ENCODE results near the gene GSG1L.
"Not testable (repeated sequence)": the region's sequence is repeated elsewhere in the genome, so short reads cannot be mapped to it uniquely, and the experiment has no call there.

GSG1L gene

GRCh38 chr16:27980919-27981700 is 82.4 kb downstream of the GSG1L start:
- no peak overlapping the region for H3K27ac ChIP-seq
- DNase-seq: no peak
- no peaks in the 10 kb centered on the region for H3K27me3 ChIP-seq (ENCODE audit: insufficient read depth, low read depth, severe bottlenecking)
- H3K9me3 ChIP-seq (ENCODE audit: severe bottlenecking): peaks cover 4% of the 10 kb centered on the region
- no peak overlapping the region for H3K4me3 ChIP-seq (ENCODE audit: low read depth, low read length)
- TF ChIP-seq, protein P1, sequence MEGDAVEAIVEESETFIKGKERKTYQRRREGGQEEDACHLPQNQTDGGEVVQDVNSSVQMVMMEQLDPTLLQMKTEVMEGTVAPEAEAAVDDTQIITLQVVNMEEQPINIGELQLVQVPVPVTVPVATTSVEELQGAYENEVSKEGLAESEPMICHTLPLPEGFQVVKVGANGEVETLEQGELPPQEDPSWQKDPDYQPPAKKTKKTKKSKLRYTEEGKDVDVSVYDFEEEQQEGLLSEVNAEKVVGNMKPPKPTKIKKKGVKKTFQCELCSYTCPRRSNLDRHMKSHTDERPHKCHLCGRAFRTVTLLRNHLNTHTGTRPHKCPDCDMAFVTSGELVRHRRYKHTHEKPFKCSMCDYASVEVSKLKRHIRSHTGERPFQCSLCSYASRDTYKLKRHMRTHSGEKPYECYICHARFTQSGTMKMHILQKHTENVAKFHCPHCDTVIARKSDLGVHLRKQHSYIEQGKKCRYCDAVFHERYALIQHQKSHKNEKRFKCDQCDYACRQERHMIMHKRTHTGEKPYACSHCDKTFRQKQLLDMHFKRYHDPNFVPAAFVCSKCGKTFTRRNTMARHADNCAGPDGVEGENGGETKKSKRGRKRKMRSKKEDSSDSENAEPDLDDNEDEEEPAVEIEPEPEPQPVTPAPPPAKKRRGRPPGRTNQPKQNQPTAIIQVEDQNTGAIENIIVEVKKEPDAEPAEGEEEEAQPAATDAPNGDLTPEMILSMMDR (IDR thresholded peaks at IDR 0.05; ENCODE audit: low read depth, low read length): no peak
- H3K36me3 ChIP-seq: no peaks in the 10 kb centered on the region

- TF ChIP-seq, protein P1 (IDR thresholded peaks at IDR 0.05; ENCODE audit: low read depth, low read length): peak; percentile 19; the same call in 1 of the 2 replicates
- H3K27ac ChIP-seq: no peak overlapping the region
- peaks cover 4% of the 10 kb centered on the region for H3K9me3 ChIP-seq (ENCODE audit: severe bottlenecking)
- no peaks in the 10 kb centered on the region for H3K27me3 ChIP-seq (ENCODE audit: insufficient read depth, low read depth, severe bottlenecking)
- DNase-seq: peak; percentile 51
- no peak overlapping the region for H3K4me3 ChIP-seq (ENCODE audit: low read depth, low read length)
- no peaks in the 10 kb centered on the region for H3K36me3 ChIP-seq
Observed at GRCh38 chr16:27980076-27980775, 83.3 kb downstream of the GSG1L start.

- not testable (repeated sequence) for H3K27me3 ChIP-seq (ENCODE audit: insufficient read depth, low read depth, severe bottlenecking)
Observed at GRCh38 chr16:27979668-27980067, 83.8 kb downstream of the GSG1L start.

GRCh38 chr16:27978876-27979275 is 84.6 kb downstream of the GSG1L start:
- TF ChIP-seq, protein P1 (IDR thresholded peaks at IDR 0.05; ENCODE audit: low read depth, low read length): no peak
- no peak for DNase-seq
- Histone ChIP-seq H3K36me3 (no peaks in the 10 kb centered on the region), H3K4me3 (ENCODE audit: low read depth, low read length) (no peak overlapping the region), H3K27ac (no peak overlapping the region), H3K27me3 (ENCODE audit: insufficient read depth, low read depth, severe bottlenecking) (no peaks in the 10 kb centered on the region), H3K9me3 (ENCODE audit: severe bottlenecking) (peaks cover 4% of the 10 kb centered on the region)

More at GRCh38 chr16:27979668-27980067, 83.8 kb downstream of the GSG1L start:
- H3K9me3 ChIP-seq (ENCODE audit: severe bottlenecking); DNase-seq; H3K36me3 ChIP-seq; H3K4me3 ChIP-seq (ENCODE audit: low read depth, low read length); H3K27ac ChIP-seq: not testable (repeated sequence)

GRCh38 chr16:27977966-27978365 is 85.5 kb downstream of the GSG1L start:
- no peak overlapping the region for H3K27ac ChIP-seq
- TF ChIP-seq, protein P1 (IDR thresholded peaks at IDR 0.05; ENCODE audit: low read depth, low read length): no peak
- peaks cover 3% of the 10 kb centered on the region for H3K9me3 ChIP-seq (ENCODE audit: severe bottlenecking)
- no peaks in the 10 kb centered on the region for H3K27me3 ChIP-seq (ENCODE audit: insufficient read depth, low read depth, severe bottlenecking)
- no peak for DNase-seq
- no peak overlapping the region for H3K4me3 ChIP-seq (ENCODE audit: low read depth, low read length)
- no peaks in the 10 kb centered on the region for H3K36me3 ChIP-seq

GRCh38 chr16:27976990-27977389 is 86.5 kb downstream of the GSG1L start:
- no peak for DNase-seq
- Histone ChIP-seq H3K36me3 (no peaks in the 10 kb centered on the region), H3K4me3 (ENCODE audit: low read depth, low read length) (no peak overlapping the region), H3K9me3 (ENCODE audit: severe bottlenecking) (no peaks in the 10 kb centered on the region), H3K27me3 (ENCODE audit: insufficient read depth, low read depth, severe bottlenecking) (no peaks in the 10 kb centered on the region), H3K27ac (no peak overlapping the region)
- TF ChIP-seq, protein P1 (IDR thresholded peaks at IDR 0.05; ENCODE audit: low read depth, low read length): no peak
